GM18520 (cell line): ENCODE measurements around the gene AMTN.
A peak's percentile ranks its signal among the peaks of the same experiment; 100 is the strongest.
"Not testable (repeated sequence)": the region's sequence is repeated elsewhere in the genome, so short reads cannot be mapped to it uniquely, and the experiment has no call there.

Experiments
- ATAC-seq: cut with Tn5 transposase; IDR thresholded peaks from one replicate; pipeline ENCODE4 v1.9.1; 2021; ENCODE audit not compliant: unreplicated experiment

Gene AMTN

GRCh38 chr4:70518269-70518668, at the start of gene AMTN:
TSS of gene AMTN (plus strand) at chr4:70518569. CDS start at chr4:70518778, 209 bp downstream.
- no peak for ATAC-seq

- no peak for ATAC-seq
Measured at GRCh38 chr4:70471897-70472296, 46.5 kb upstream of the AMTN start, which contains the start of gene MUC7. TSS of gene MUC7 (plus strand) at chr4:70472197. CDS start at chr4:70474022, 1,825 bp downstream.

- no peak for ATAC-seq
Measured at GRCh38 chr4:70473679-70474078, 44.7 kb upstream of the AMTN start.

GRCh38 chr4:70488748-70489147, 29.6 kb upstream of the AMTN start:
- ATAC-seq = no peak

- ATAC-seq = no peak
Measured at GRCh38 chr4:70496231-70496630, 22.1 kb upstream of the AMTN start.

GRCh38 chr4:70501838-70502237, 16.5 kb upstream of the AMTN start:
- ATAC-seq = not testable (repeated sequence)

GRCh38 chr4:70504733-70505132, 13.6 kb upstream of the AMTN start:
- no peak for ATAC-seq

GRCh38 chr4:70505151-70505748, 13.1 kb upstream of the AMTN start:
- ATAC-seq = peak; percentile 79

GRCh38 chr4:70508801-70509200, 9.6 kb upstream of the AMTN start:
- no peak for ATAC-seq

GRCh38 chr4:70511365-70511764, 7.0 kb upstream of the AMTN start:
- no peak for ATAC-seq

GRCh38 chr4:70515367-70516250, 2.8 kb upstream of the AMTN start:
- no peak for ATAC-seq

- no peak for ATAC-seq
Measured at GRCh38 chr4:70518716-70519115, 347 bp downstream of the AMTN start.

- no peak for ATAC-seq
Measured at GRCh38 chr4:70522626-70523025, 4.3 kb downstream of the AMTN start.

- ATAC-seq = no peak
Measured at GRCh38 chr4:70530997-70531396, 12.6 kb downstream of the AMTN start.

- peak; percentile 46 for ATAC-seq
Measured at GRCh38 chr4:70531981-70532380, 13.6 kb downstream of the AMTN start.

- ATAC-seq = no peak
Measured at GRCh38 chr4:70533211-70533610, 14.8 kb downstream of the AMTN start.

- ATAC-seq = no peak
Measured at GRCh38 chr4:70533791-70534190, 15.4 kb downstream of the AMTN start.

GRCh38 chr4:70534886-70535285, 16.5 kb downstream of the AMTN start:
- not testable (repeated sequence) for ATAC-seq

GRCh38 chr4:70538869-70539268, 20.5 kb downstream of the AMTN start:
- ATAC-seq = no peak

- no peak for ATAC-seq
Measured at GRCh38 chr4:70544279-70544868, 26.0 kb downstream of the AMTN start.

- ATAC-seq = no peak
Measured at GRCh38 chr4:70556856-70557255, 38.5 kb downstream of the AMTN start.
